GM19025 (cell line): ENCODE data around the gene FAAH2.
"Not testable (repeated sequence)": the region's sequence is repeated elsewhere in the genome, so short reads cannot be mapped to it uniquely, and the experiment has no call there.

Source experiments
- ATAC-seq: cut with Tn5 transposase; IDR thresholded peaks from one replicate; pipeline ENCODE4 v1.9.1; 2021; ENCODE audit warnings: mild to moderate bottlenecking, low read depth, moderate library complexity; ENCODE audit not compliant: unreplicated experiment

The FAAH2 gene

GRCh38 chrX:57379296-57379695 lies 92.8 kb downstream of the FAAH2 start:
- no peak for ATAC-seq

- ATAC-seq: no peak
These were observed 93.7 kb downstream of the FAAH2 start for GRCh38 chrX:57380026-57380796.

GRCh38 chrX:57394162-57394561 lies 107.7 kb downstream of the FAAH2 start:
- not testable (repeated sequence) for ATAC-seq

- not testable (repeated sequence) for ATAC-seq
These were observed 116.7 kb downstream of the FAAH2 start for GRCh38 chrX:57403191-57403590.

- ATAC-seq: no peak
These were observed 119.6 kb downstream of the FAAH2 start for GRCh38 chrX:57406149-57406548.

GRCh38 chrX:57417827-57418226 lies 131.3 kb downstream of the FAAH2 start:
- no peak for ATAC-seq

GRCh38 chrX:57422289-57422688 lies 135.8 kb downstream of the FAAH2 start:
- ATAC-seq: no peak

- ATAC-seq: no peak
These were observed 136.3 kb downstream of the FAAH2 start for GRCh38 chrX:57422790-57423189.

GRCh38 chrX:57445076-57445475 lies 158.6 kb downstream of the FAAH2 start:
- no peak for ATAC-seq

- no peak for ATAC-seq
These were observed 159.3 kb downstream of the FAAH2 start for GRCh38 chrX:57445832-57446231.

- no peak for ATAC-seq
These were observed 161.3 kb downstream of the FAAH2 start for GRCh38 chrX:57447856-57448255.

- no peak for ATAC-seq
These were observed 165.0 kb downstream of the FAAH2 start for GRCh38 chrX:57451426-57452020.

GRCh38 chrX:57453901-57454300 lies 167.4 kb downstream of the FAAH2 start:
- no peak for ATAC-seq

GRCh38 chrX:57481514-57481913 lies 195.0 kb downstream of the FAAH2 start:
- no peak for ATAC-seq

- no peak for ATAC-seq
These were observed 230.0 kb downstream of the FAAH2 start for GRCh38 chrX:57516491-57516890.

GRCh38 chrX:57519578-57520118 lies 233.1 kb downstream of the FAAH2 start:
- no peak for ATAC-seq

- ATAC-seq: no peak
These were observed 242.3 kb downstream of the FAAH2 start for GRCh38 chrX:57528670-57529255.
